Smooth muscle cell (in vitro differentiated cells): ENCODE measurements around the gene VCL. TPM values are rescaled to one million over a fixed set of nuclear protein-coding genes. Genes with fewer than 3 reads are reported as not detected.
"Not testable (repeated sequence)": the region's sequence is repeated elsewhere in the genome, so short reads cannot be mapped to it uniquely, and the experiment has no call there.

ENCODE experiments used
- DNase-seq: peaks from one replicate; lab custom pipeline; 2025; ENCODE audit not compliant: unreplicated experiment; lab: John Stamatoyannopoulos, UW
- H2AFZ ChIP-seq: fragments of 200-600 bp; sonication (generic); 2 replicates; pipeline ENCODE4 v1.6.0; 2016; ENCODE audit warnings: antibody characterized with exemption, low read depth, mild to moderate bottlenecking
- H3F3A ChIP-seq: fragments of 200-600 bp; sonication (generic); 2 replicates; pipeline ENCODE4 v1.6.0; 2017; ENCODE audit warnings: antibody characterized with exemption, low read depth
- H3K27ac ChIP-seq: fragments of 200-600 bp; sonication (generic); 2 replicates; pipeline ENCODE4 v1.5.1; 2016; ENCODE audit warnings: low read depth, mild to moderate bottlenecking
- H3K27me3 ChIP-seq: fragments of 200-600 bp; sonication (generic); 2 replicates; pipeline ENCODE4 v1.6.1; 2016; ENCODE audit warnings: low read depth, mild to moderate bottlenecking
- H3K36me3 ChIP-seq: fragments of 200-600 bp; sonication (generic); 2 replicates; pipeline ENCODE4 v1.5.1; 2016; ENCODE audit warnings: low read depth
- H3K4me1 ChIP-seq: fragments of 200-600 bp; sonication (generic); 2 replicates; pipeline ENCODE4 v1.5.1; 2016; ENCODE audit warnings: low read depth
- H3K4me2 ChIP-seq: fragments of 200-600 bp; sonication (generic); 2 replicates; pipeline ENCODE4 v1.6.0; 2016; ENCODE audit warnings: mild to moderate bottlenecking
- H3K4me3 ChIP-seq: fragments of 200-600 bp; sonication (generic); 2 replicates; pipeline ENCODE4 v1.5.1; 2016; ENCODE audit warnings: mild to moderate bottlenecking
- H3K79me2 ChIP-seq: fragments of 200-600 bp; sonication (generic); 2 replicates; pipeline ENCODE4 v1.6.0; 2016; ENCODE audit warnings: low read depth, mild to moderate bottlenecking
- H3K9ac ChIP-seq: fragments of 200-600 bp; sonication (generic); 2 replicates; pipeline ENCODE4 v1.6.0; 2016; ENCODE audit warnings: low read depth
- H3K9me3 ChIP-seq: fragments of 200-600 bp; sonication (generic); replicated peaks from 2 replicates; pipeline ENCODE4 v1.5.1; 2016; ENCODE audit warnings: low read depth
- H4K20me1 ChIP-seq: fragments of 200-600 bp; sonication (generic); 2 replicates; pipeline ENCODE4 v1.6.0; 2016; ENCODE audit warnings: low read depth
- CTCF ChIP-seq: fragments of 200-600 bp; sonication (generic); IDR thresholded peaks from 2 replicates; pipeline ENCODE4 v1.5.1; 2017; ENCODE audit warnings: borderline replicate concordance, mild to moderate bottlenecking, antibody characterized with exemption; ENCODE audit not compliant: insufficient read depth, poor library complexity, severe bottlenecking
- WGBS: methylation state at CpG from one replicate; pipeline ENCODE4 v1.1.7; 2016; ENCODE audit warnings: low lambda C conversion rate; 5-methylcytosine and 5-hydroxymethylcytosine counted together
- polyA plus RNA-seq: library from polyadenylated mRNA; unstranded; fragments of >200 nt; fragmentation: Nextera tagmentation; extraction: Ambion mirVana; gene quantifications from 2 replicates; pipeline ENCODE4 v1.2.1, GENCODE V29; 2016
- total RNA-seq: library from RNA; depleted of rRNA; stranded (reverse); fragments of >200 nt; gene quantifications from 2 replicates; pipeline ENCODE4 v1.2.3, GENCODE V29; 2014

Gene VCL
- total and polyA plus RNA-seq, 2 experiments from 2014 or later: 128 to 187 TPM

- peaks cover 96% of the 10 kb centered on the region for H4K20me1 ChIP-seq
- DNase-seq: no peak
- no peak for TF ChIP-seq CTCF
These were observed 60.7 kb downstream of the VCL start for GRCh38 chr10:74058658-74059057.

GRCh38 chr10:74061104-74061503, 63.2 kb downstream of the VCL start:
- Histone ChIP-seq H3K79me2 (peaks cover 97% of the 10 kb centered on the region), H3K27ac (peak overlapping the region; percentile 31), H3K4me2 (peak overlapping the region; percentile 51), H3K4me1 (no peaks in the 10 kb centered on the region), H3K9ac (no peak overlapping the region), H3K36me3 (no peaks in the 10 kb centered on the region), H2AFZ (no peak overlapping the region), H3K4me3 (no peak overlapping the region), H3F3A (peaks cover 31% of the 10 kb centered on the region), H3K27me3 (no peaks in the 10 kb centered on the region), H3K9me3 (no peaks in the 10 kb centered on the region), H4K20me1 (peaks cover 89% of the 10 kb centered on the region)
- no peak for TF ChIP-seq CTCF
- DNase-seq: no peak

More at GRCh38 chr10:74058658-74059057, 60.7 kb downstream of the VCL start:
- Histone ChIP-seq H3K79me2 (peaks cover 98% of the 10 kb centered on the region), H3F3A (peaks cover 34% of the 10 kb centered on the region), H3K4me3 (no peak overlapping the region), H2AFZ (no peak overlapping the region), H3K27me3 (no peaks in the 10 kb centered on the region), H3K4me2 (no peak overlapping the region), H3K36me3 (no peaks in the 10 kb centered on the region), H3K27ac (no peak overlapping the region), H3K9me3 (no peaks in the 10 kb centered on the region), H3K4me1 (no peaks in the 10 kb centered on the region), H3K9ac (no peak overlapping the region)
- WGBS: 89% methylated on average over 7 of the region's 7 CpGs

- H3K79me2 ChIP-seq: peaks cover 99% of the 10 kb centered on the region
- 97% methylated on average over 2 of the region's 2 CpGs for WGBS
- H3F3A ChIP-seq: peaks cover 26% of the 10 kb centered on the region
- H3K4me1 ChIP-seq, H3K27me3 ChIP-seq, H2AFZ ChIP-seq, H3K9ac ChIP-seq, H3K4me2 ChIP-seq, H3K36me3 ChIP-seq, DNase-seq, H3K4me3 ChIP-seq, H3K9me3 ChIP-seq, H3K27ac ChIP-seq: not testable (repeated sequence)
- peaks cover 89% of the 10 kb centered on the region for H4K20me1 ChIP-seq
These were observed 64.1 kb downstream of the VCL start for GRCh38 chr10:74061978-74062377.

- H2AFZ ChIP-seq: no peak overlapping the region
- H3K9ac ChIP-seq: no peak overlapping the region
- no peak overlapping the region for H3K27ac ChIP-seq
- H4K20me1 ChIP-seq: peaks cover 89% of the 10 kb centered on the region
- no peak for DNase-seq
- no peak overlapping the region for H3K4me3 ChIP-seq
- peaks cover 8% of the 10 kb centered on the region for H3K4me1 ChIP-seq
- peaks cover 20% of the 10 kb centered on the region for H3F3A ChIP-seq
- no peaks in the 10 kb centered on the region for H3K27me3 ChIP-seq
- H3K4me2 ChIP-seq: no peak overlapping the region
- no peaks in the 10 kb centered on the region for H3K9me3 ChIP-seq
- no peak for TF ChIP-seq CTCF
- no peaks in the 10 kb centered on the region for H3K36me3 ChIP-seq
- H3K79me2 ChIP-seq: peaks cover 99% of the 10 kb centered on the region
These were observed 65.3 kb downstream of the VCL start for GRCh38 chr10:74063256-74063655.
